GM12875 (cell line): ENCODE data around the gene RNF224.

ENCODE experiments used
- H3K4me3 ChIP-seq: one replicate; pipeline ENCODE4 v1.5.1; 2011; ENCODE audit warnings: low read depth, low read length, control low read depth
- CTCF ChIP-seq: IDR thresholded peaks from 2 replicates; pipeline ENCODE4 v1.5.1; 2011; ENCODE audit warnings: low read depth, mild to moderate bottlenecking, control low read depth, inconsistent platforms, low read length, moderate library complexity, borderline replicate concordance; ENCODE audit not compliant: insufficient read depth

Gene RNF224

GRCh38 chr9:137244486-137245449, 17.5 kb downstream of the RNF224 start:
- TF ChIP-seq CTCF = no peak
- H3K4me3 ChIP-seq = no peak overlapping the region

GRCh38 chr9:137245450-137246421, 18.4 kb downstream of the RNF224 start:
- no peak overlapping the region for H3K4me3 ChIP-seq
- no peak for TF ChIP-seq CTCF

- H3K4me3 ChIP-seq = no peak overlapping the region
- TF ChIP-seq CTCF = no peak
Observed at GRCh38 chr9:137247135-137247915, 20.0 kb downstream of the RNF224 start.

GRCh38 chr9:137247916-137248175, 20.5 kb downstream of the RNF224 start:
- TF ChIP-seq CTCF = no peak
- no peak overlapping the region for H3K4me3 ChIP-seq

GRCh38 chr9:137250329-137251193, 23.3 kb downstream of the RNF224 start:
- H3K4me3 ChIP-seq = no peak overlapping the region
- TF ChIP-seq CTCF = no peak

GRCh38 chr9:137251194-137251461, 23.8 kb downstream of the RNF224 start, which contains the start of gene STPG3:
TSS of gene STPG3 (plus strand) at chr9:137251286. CDS start at chr9:137251287, 1 bp downstream.
- no peak for TF ChIP-seq CTCF
- no peak within 1 kb of the TSS for H3K4me3 ChIP-seq
